Kidney epithelial cell (primary cell): Measurements from ENCODE around the gene PPCDC. TPM values are rescaled to one million over a fixed set of nuclear protein-coding genes. Genes with fewer than 3 reads are reported as not detected.

ENCODE experiments used
- DNase-seq: peaks from one replicate; pipeline ENCODE4 v3.0.0-alpha.2; 2010; ENCODE audit warnings: low read depth
- H3K27me3 ChIP-seq: 2 replicates; pipeline ENCODE4 v1.6.0; 2011; ENCODE audit warnings: low read length; ENCODE audit not compliant: control insufficient read depth, insufficient read depth
- H3K36me3 ChIP-seq: 2 replicates; pipeline ENCODE4 v1.5.1; 2011; ENCODE audit warnings: low read length; ENCODE audit not compliant: control insufficient read depth, insufficient read depth
- H3K4me3 ChIP-seq: 2 replicates; pipeline ENCODE4 v1.5.1; 2011; ENCODE audit warnings: low read depth, mild to moderate bottlenecking, control low read depth, low read length
- total RNA-seq: library from RNA; depleted of rRNA; stranded (reverse); fragments of >200 nt; gene quantifications from 2 replicates; pipeline ENCODE4 v1.2.3, GENCODE V29; 2015
- TF ChIP-seq, protein P1 (sequence below): IDR thresholded peaks from 2 replicates; pipeline ENCODE4 v1.5.1; 2011; ENCODE audit warnings: mild to moderate bottlenecking, moderate library complexity, low read length, control low read depth, inconsistent platforms; ENCODE audit not compliant: insufficient read depth, poor library complexity, severe bottlenecking

The PPCDC gene
- total RNA-seq, 1 donor from 2014 or later, result 25.9 TPM

DNA sequence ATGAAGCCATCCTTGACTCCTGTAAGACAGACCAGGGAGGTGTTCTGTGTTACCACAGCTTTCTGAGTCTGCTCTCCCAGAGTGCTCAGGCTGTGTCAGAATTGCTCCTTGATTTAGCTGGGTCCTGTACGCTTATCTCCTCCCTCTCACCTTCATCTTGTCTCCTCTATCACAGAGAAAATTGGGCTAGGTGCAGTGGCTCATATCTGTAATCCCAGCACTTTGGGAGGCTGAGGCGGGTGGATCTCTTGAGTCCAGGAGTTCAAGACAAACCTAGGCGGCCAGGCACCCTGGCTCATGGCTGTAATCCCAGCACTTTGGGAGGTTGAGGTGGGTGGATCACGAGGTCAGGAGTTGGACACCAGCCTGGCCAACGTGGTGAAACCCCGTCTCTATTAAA is 22.1 kb upstream of the PPCDC start:
- no peak overlapping the region for H3K4me3 ChIP-seq
- TF ChIP-seq, protein P1, sequence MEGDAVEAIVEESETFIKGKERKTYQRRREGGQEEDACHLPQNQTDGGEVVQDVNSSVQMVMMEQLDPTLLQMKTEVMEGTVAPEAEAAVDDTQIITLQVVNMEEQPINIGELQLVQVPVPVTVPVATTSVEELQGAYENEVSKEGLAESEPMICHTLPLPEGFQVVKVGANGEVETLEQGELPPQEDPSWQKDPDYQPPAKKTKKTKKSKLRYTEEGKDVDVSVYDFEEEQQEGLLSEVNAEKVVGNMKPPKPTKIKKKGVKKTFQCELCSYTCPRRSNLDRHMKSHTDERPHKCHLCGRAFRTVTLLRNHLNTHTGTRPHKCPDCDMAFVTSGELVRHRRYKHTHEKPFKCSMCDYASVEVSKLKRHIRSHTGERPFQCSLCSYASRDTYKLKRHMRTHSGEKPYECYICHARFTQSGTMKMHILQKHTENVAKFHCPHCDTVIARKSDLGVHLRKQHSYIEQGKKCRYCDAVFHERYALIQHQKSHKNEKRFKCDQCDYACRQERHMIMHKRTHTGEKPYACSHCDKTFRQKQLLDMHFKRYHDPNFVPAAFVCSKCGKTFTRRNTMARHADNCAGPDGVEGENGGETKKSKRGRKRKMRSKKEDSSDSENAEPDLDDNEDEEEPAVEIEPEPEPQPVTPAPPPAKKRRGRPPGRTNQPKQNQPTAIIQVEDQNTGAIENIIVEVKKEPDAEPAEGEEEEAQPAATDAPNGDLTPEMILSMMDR, result no peak
- H3K36me3 ChIP-seq, result no peaks in the 10 kb centered on the region
- H3K27me3 ChIP-seq, result peaks cover 3% of the 10 kb centered on the region
- DNase-seq, result no peak

DNA sequence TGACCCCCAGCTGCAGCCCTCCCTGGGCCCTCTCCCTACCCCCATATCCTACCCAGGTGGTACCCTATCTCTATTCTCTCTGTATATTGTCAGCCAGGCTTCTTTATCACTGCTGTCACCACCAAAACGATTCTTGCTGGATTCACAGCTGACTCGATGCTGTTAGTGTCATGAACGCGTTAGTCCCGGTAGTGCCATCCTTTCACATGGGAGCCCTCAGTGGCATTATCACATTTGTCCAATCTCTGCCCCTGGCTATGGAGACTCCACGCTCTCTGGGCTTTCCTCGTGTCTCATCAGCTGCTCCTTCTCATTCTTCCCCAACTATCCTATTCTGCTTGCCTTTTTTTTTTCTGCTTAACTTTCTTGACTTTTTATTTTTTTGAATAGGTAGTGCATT is 21.0 kb upstream of the PPCDC start:
- TF ChIP-seq, protein P1, result no peak
- no peaks in the 10 kb centered on the region for H3K27me3 ChIP-seq
- no peak for DNase-seq
- H3K36me3 ChIP-seq, result no peaks in the 10 kb centered on the region
- no peak overlapping the region for H3K4me3 ChIP-seq

DNA sequence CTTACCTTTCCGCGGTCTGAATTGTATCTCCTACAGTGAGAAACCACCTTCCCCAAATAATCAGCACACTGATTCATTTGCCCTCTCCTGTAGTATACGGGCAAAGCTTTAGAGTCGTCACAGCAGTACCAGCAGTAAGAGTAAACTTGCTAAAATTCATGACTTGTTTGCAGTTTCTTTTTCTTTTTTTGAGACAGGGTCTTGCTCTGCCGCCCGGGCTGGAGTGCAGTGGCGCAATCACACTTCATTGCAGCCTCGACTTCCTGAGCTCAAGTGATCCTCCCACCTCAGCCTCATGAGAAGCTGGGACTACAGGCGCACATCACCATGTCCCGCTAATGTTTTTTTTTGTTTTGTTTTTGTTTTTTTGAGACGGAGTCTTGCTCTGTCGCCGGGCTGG is 16.2 kb upstream of the PPCDC start:
- no peak overlapping the region for H3K4me3 ChIP-seq
- no peaks in the 10 kb centered on the region for H3K36me3 ChIP-seq
- TF ChIP-seq, protein P1, result no peak
- no peaks in the 10 kb centered on the region for H3K27me3 ChIP-seq
- DNase-seq, result no peak

DNA sequence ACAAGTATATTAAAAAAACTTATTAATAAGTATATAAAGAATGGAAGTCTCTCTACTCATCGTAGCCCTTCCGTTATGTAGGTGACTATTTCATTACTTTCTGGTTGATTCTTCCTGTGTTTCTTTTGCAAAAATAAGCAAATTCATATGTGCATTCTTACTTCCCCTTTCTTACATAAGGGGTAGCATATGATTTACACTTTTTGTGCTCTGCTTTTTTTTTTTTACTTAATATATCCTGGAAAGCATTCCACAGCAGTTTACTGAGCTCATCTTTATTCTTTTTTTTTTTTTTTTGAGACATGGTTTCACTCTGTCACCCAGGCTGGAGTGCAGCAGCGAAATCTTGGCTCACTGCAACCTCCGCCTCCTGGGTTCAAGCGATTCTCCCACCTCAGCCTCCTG is 15.2 kb upstream of the PPCDC start:
- TF ChIP-seq, protein P1, result no peak
- Histone ChIP-seq H3K4me3 (no peak overlapping the region), H3K27me3 (no peaks in the 10 kb centered on the region), H3K36me3 (no peaks in the 10 kb centered on the region)
- DNase-seq, result no peak

DNA sequence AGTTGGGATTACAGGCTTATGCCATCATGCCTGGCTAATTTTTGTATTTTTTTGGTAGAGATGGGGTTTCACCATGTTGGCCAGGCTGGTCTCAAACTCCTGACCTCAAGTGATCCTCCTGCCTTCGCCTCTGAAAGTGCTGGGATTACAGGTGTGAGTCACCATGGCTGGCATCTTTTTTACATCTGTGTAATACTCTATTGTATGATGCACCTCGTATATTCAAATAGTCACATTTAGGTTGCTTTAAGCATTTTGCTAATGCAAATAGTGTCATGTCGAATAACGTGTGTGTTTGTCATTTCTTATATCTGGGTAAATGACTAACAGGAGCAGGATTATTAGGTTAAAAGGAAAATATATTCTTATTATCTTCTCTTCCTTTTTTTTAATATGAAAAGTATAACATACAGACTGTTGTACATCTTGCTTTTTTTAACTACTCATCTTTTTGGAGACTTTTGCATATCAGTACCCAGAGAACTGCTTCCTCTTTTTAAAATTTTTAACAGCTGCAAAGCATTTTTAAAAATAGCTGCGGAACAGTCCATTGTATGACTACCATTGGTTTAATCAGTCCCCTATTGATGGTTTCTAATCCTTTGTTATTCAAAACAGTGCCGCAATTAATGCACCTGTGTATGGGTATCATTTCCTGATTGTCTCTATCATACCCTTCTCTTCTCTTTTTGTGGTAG is 14.6 kb upstream of the PPCDC start:
- no peaks in the 10 kb centered on the region for H3K36me3 ChIP-seq
- no peak overlapping the region for H3K4me3 ChIP-seq
- no peaks in the 10 kb centered on the region for H3K27me3 ChIP-seq
- TF ChIP-seq, protein P1, result no peak
- no peak for DNase-seq

DNA sequence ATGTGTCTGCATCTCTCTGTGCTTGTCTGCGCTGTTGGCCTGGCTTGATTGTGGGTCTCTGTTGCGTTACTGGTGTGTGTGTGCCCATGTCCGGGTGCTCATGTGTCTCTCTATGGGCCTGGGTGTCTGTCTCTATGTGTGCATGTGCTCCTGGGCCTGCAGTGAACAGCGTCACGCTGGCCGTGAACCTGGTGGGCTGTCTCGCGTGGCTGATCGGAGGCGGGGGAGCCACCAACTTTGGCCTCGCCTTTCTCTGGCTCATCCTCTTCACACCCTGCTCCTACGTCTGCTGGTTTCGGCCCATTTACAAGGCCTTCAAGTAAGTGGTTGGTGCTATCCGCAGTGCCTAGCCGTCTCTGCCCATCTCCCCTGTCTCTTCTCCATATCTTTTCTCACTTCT is 7.0 kb upstream of the PPCDC start:
- no peaks in the 10 kb centered on the region for H3K27me3 ChIP-seq
- no peak overlapping the region for H3K4me3 ChIP-seq
- no peak for DNase-seq
- H3K36me3 ChIP-seq, result no peaks in the 10 kb centered on the region
- TF ChIP-seq, protein P1, result no peak
